ENCODE results near the gene CFAP91. TPM values are rescaled to one million over a fixed set of nuclear protein-coding genes. Genes with fewer than 3 reads are reported as not detected.
A peak's percentile ranks its signal among the peaks of the same experiment; 100 is the strongest.

Gene CFAP91
- total and polyA plus RNA-seq, 9 of the 15 experiments (the other 6 are each of a cell fraction or from before 2014, with no cell fraction given): not detected

- TF ChIP-seq TBL1XR1 (IDR thresholded peaks at IDR 0.05; ENCODE audit: low read length in 2 of 2) (0 out of 4 replicates have a peak, but pooled peaks of 1 of the 2 experiments have one; percentile 42), TFAP4 (CRISPR knock-in tag; IDR thresholded peaks at IDR 0.05; ENCODE audit: borderline replicate concordance) (peak; percentile 82; the same call in 1 of the 2 replicates), MBD1 (CRISPR knock-in tag; IDR thresholded peaks at IDR 0.05) (no peak), SNRNP70 (optimal IDR thresholded peaks at IDR 0.05; ENCODE audit: low read depth, low read length) (no peak), TFAM (CRISPR knock-in tag; conservative IDR thresholded peaks at IDR 0.05) (no peak), REST (IDR thresholded peaks at IDR 0.05; ENCODE audit: borderline replicate concordance) (no peak), REST (CRISPR knock-in tag; IDR thresholded peaks at IDR 0.05; ENCODE audit: low read depth) (peak; percentile 42; the same call in 1 of the 2 replicates), POLR2A (conservative IDR thresholded peaks at IDR 0.05) (peak; percentile 89), CREB3L1 (IDR thresholded peaks at IDR 0.05; ENCODE audit: borderline replicate concordance, low read depth) (peak; percentile 94), PKNOX1 (IDR thresholded peaks at IDR 0.05) (peak; percentile 84), POLR2G (IDR thresholded peaks at IDR 0.05; ENCODE audit: low read depth, low read length) (peak; percentile 87), NFE2 (IDR thresholded peaks at IDR 0.05; ENCODE audit: low read depth) (no peak)
Measured at GRCh38 chr3:119676771-119677640, 25.8 kb upstream of the CFAP91 start, which contains the start of gene COX17 (continued).
